ENCODE data around the gene NFATC2IP.
A peak's percentile ranks its signal among the peaks of the same experiment; 100 is the strongest.

The NFATC2IP gene

GRCh38 chr16:28950648-28951409, at the start of gene NFATC2IP:
TSS of gene NFATC2IP (plus strand) at chr16:28950937. CDS start at chr16:28951012, 75 bp downstream.
- Histone ChIP-seq H3K36me3 (ENCODE audit: insufficient read depth, low read length) (peaks cover 12% of the 10 kb centered on the region), H3K4me1 (ENCODE audit: insufficient read depth, low read length) (no peaks in the 10 kb centered on the region), H3K9me3 (ENCODE audit: control insufficient read depth, insufficient read depth, low read length) (no peaks in the 10 kb centered on the region), H3K9ac (ENCODE audit: low read depth, low read length) (peak within 1 kb of the TSS; percentile 95)

GRCh38 chr16:28901862-28902261, 48.9 kb upstream of the NFATC2IP start:
- H3K36me3 ChIP-seq (ENCODE audit: insufficient read depth, low read length): no peaks in the 10 kb centered on the region
- no peaks in the 10 kb centered on the region for H3K9me3 ChIP-seq (ENCODE audit: control insufficient read depth, insufficient read depth, low read length)
- peaks cover 7% of the 10 kb centered on the region; the same call in 1 of the 2 replicates for H3K4me1 ChIP-seq (ENCODE audit: insufficient read depth, low read length)
- no peak overlapping the region for H3K9ac ChIP-seq (ENCODE audit: low read depth, low read length)

- Histone ChIP-seq H3K36me3 (ENCODE audit: insufficient read depth, low read length) (no peaks in the 10 kb centered on the region), H3K9ac (ENCODE audit: low read depth, low read length) (no peak overlapping the region), H3K4me1 (ENCODE audit: insufficient read depth, low read length) (peaks cover 7% of the 10 kb centered on the region; the same call in 1 of the 2 replicates), H3K9me3 (ENCODE audit: control insufficient read depth, insufficient read depth, low read length) (no peaks in the 10 kb centered on the region)
Measured at GRCh38 chr16:28902909-28903308, 47.8 kb upstream of the NFATC2IP start.

GRCh38 chr16:28903344-28904042, 47.2 kb upstream of the NFATC2IP start:
- Histone ChIP-seq H3K36me3 (ENCODE audit: insufficient read depth, low read length) (peaks cover 3% of the 10 kb centered on the region; the same call in 1 of the 2 replicates), H3K9me3 (ENCODE audit: control insufficient read depth, insufficient read depth, low read length) (no peaks in the 10 kb centered on the region), H3K4me1 (ENCODE audit: insufficient read depth, low read length) (peaks cover 7% of the 10 kb centered on the region; the same call in 1 of the 2 replicates), H3K9ac (ENCODE audit: low read depth, low read length) (no peak overlapping the region)

- Histone ChIP-seq H3K9me3 (ENCODE audit: control insufficient read depth, insufficient read depth, low read length) (no peaks in the 10 kb centered on the region), H3K4me1 (ENCODE audit: insufficient read depth, low read length) (peaks cover 7% of the 10 kb centered on the region; the same call in 1 of the 2 replicates), H3K36me3 (ENCODE audit: insufficient read depth, low read length) (peaks cover 3% of the 10 kb centered on the region; the same call in 1 of the 2 replicates), H3K9ac (ENCODE audit: low read depth, low read length) (no peak overlapping the region)
Measured at GRCh38 chr16:28904363-28904762, 46.4 kb upstream of the NFATC2IP start.

GRCh38 chr16:28904828-28905227, 45.9 kb upstream of the NFATC2IP start:
- peaks cover 7% of the 10 kb centered on the region; the same call in 1 of the 2 replicates for H3K4me1 ChIP-seq (ENCODE audit: insufficient read depth, low read length)
- peaks cover 3% of the 10 kb centered on the region; the same call in 1 of the 2 replicates for H3K36me3 ChIP-seq (ENCODE audit: insufficient read depth, low read length)
- no peaks in the 10 kb centered on the region for H3K9me3 ChIP-seq (ENCODE audit: control insufficient read depth, insufficient read depth, low read length)
- no peak overlapping the region for H3K9ac ChIP-seq (ENCODE audit: low read depth, low read length)

GRCh38 chr16:28905229-28905754, 45.4 kb upstream of the NFATC2IP start:
- Histone ChIP-seq H3K4me1 (ENCODE audit: insufficient read depth, low read length) (peaks cover 7% of the 10 kb centered on the region; the same call in 1 of the 2 replicates), H3K9ac (ENCODE audit: low read depth, low read length) (no peak overlapping the region)

GRCh38 chr16:28905800-28906372, 44.9 kb upstream of the NFATC2IP start:
- no peak overlapping the region for H3K9ac ChIP-seq (ENCODE audit: low read depth, low read length)
- no peaks in the 10 kb centered on the region for H3K9me3 ChIP-seq (ENCODE audit: control insufficient read depth, insufficient read depth, low read length)
- H3K36me3 ChIP-seq (ENCODE audit: insufficient read depth, low read length): peaks cover 3% of the 10 kb centered on the region; the same call in 1 of the 2 replicates
- peaks cover 7% of the 10 kb centered on the region; the same call in 1 of the 2 replicates for H3K4me1 ChIP-seq (ENCODE audit: insufficient read depth, low read length)

More at GRCh38 chr16:28905229-28905754, 45.4 kb upstream of the NFATC2IP start:
- Histone ChIP-seq H3K36me3 (ENCODE audit: insufficient read depth, low read length) (peaks cover 3% of the 10 kb centered on the region; the same call in 1 of the 2 replicates), H3K9me3 (ENCODE audit: control insufficient read depth, insufficient read depth, low read length) (no peaks in the 10 kb centered on the region)

- Histone ChIP-seq H3K9ac (ENCODE audit: low read depth, low read length) (no peak overlapping the region), H3K36me3 (ENCODE audit: insufficient read depth, low read length) (peaks cover 3% of the 10 kb centered on the region; the same call in 1 of the 2 replicates), H3K9me3 (ENCODE audit: control insufficient read depth, insufficient read depth, low read length) (no peaks in the 10 kb centered on the region), H3K4me1 (ENCODE audit: insufficient read depth, low read length) (peaks cover 7% of the 10 kb centered on the region; the same call in 1 of the 2 replicates)
Measured at GRCh38 chr16:28910086-28911031, 40.4 kb upstream of the NFATC2IP start.

GRCh38 chr16:28912558-28912957, 38.2 kb upstream of the NFATC2IP start:
- no peaks in the 10 kb centered on the region for H3K4me1 ChIP-seq (ENCODE audit: insufficient read depth, low read length)
- no peaks in the 10 kb centered on the region for H3K9me3 ChIP-seq (ENCODE audit: control insufficient read depth, insufficient read depth, low read length)
- peaks cover 3% of the 10 kb centered on the region; the same call in 1 of the 2 replicates for H3K36me3 ChIP-seq (ENCODE audit: insufficient read depth, low read length)
- H3K9ac ChIP-seq (ENCODE audit: low read depth, low read length): no peak overlapping the region

- Histone ChIP-seq H3K9me3 (ENCODE audit: control insufficient read depth, insufficient read depth, low read length) (no peaks in the 10 kb centered on the region), H3K36me3 (ENCODE audit: insufficient read depth, low read length) (0 out of 2 replicates have a peak, but pooled peaks cover under 1% of the 10 kb centered on the region), H3K9ac (ENCODE audit: low read depth, low read length) (no peak overlapping the region), H3K4me1 (ENCODE audit: insufficient read depth, low read length) (no peaks in the 10 kb centered on the region)
Measured at GRCh38 chr16:28913946-28914724, 36.6 kb upstream of the NFATC2IP start.

GRCh38 chr16:28915181-28915580, 35.6 kb upstream of the NFATC2IP start:
- Histone ChIP-seq H3K9ac (ENCODE audit: low read depth, low read length) (no peak overlapping the region), H3K4me1 (ENCODE audit: insufficient read depth, low read length) (no peaks in the 10 kb centered on the region), H3K36me3 (ENCODE audit: insufficient read depth, low read length) (peaks cover 4% of the 10 kb centered on the region; the same call in 1 of the 2 replicates), H3K9me3 (ENCODE audit: control insufficient read depth, insufficient read depth, low read length) (no peaks in the 10 kb centered on the region)

- Histone ChIP-seq H3K36me3 (ENCODE audit: insufficient read depth, low read length) (peaks cover 4% of the 10 kb centered on the region; the same call in 1 of the 2 replicates), H3K9ac (ENCODE audit: low read depth, low read length) (no peak overlapping the region), H3K9me3 (ENCODE audit: control insufficient read depth, insufficient read depth, low read length) (no peaks in the 10 kb centered on the region), H3K4me1 (ENCODE audit: insufficient read depth, low read length) (no peaks in the 10 kb centered on the region)
Measured at GRCh38 chr16:28917095-28917494, 33.6 kb upstream of the NFATC2IP start.
